HepG2 (cell line): ENCODE data around the gene CARMIL1. TPM values are rescaled to one million over a fixed set of nuclear protein-coding genes. Genes with fewer than 3 reads are reported as not detected.
A peak's percentile ranks its signal among the peaks of the same experiment; 100 is the strongest.

ENCODE experiments used
- ATM ChIP-seq: fragments of 450-650 bp; IDR thresholded peaks from 2 replicates; pipeline ENCODE4 v1.7.1; 2017; ENCODE audit warnings: mild to moderate bottlenecking, borderline replicate concordance
- CBX1 ChIP-seq: IDR thresholded peaks from one replicate; pipeline ENCODE4 v1.6.1; 2016; ENCODE audit warnings: antibody characterized with exemption, low read depth
- FOXA3 ChIP-seq: IDR thresholded peaks from 2 replicates; pipeline ENCODE4 v1.6.1; 2016; ENCODE audit warnings: missing genetic modification reagents, missing compliant biosample characterization
- FOXM1 ChIP-seq: sonication (generic); formaldehyde crosslinking; IDR thresholded peaks from 2 replicates; pipeline ENCODE4 v1.5.0; 2020; ENCODE audit warnings: missing genetic modification reagents
- GABPA ChIP-seq, 2 experiments: IDR thresholded peaks; 2 replicates each; pipeline ENCODE4 v1.6.1; 2011 to 2016; ENCODE audit warnings: low read depth in 2 of 2, low read length in 1 of 2, missing biosample characterization in 1 of 2, missing genetic modification characterization in 1 of 2
- GATA4 ChIP-seq: sonication (generic); IDR thresholded peaks from 2 replicates; pipeline ENCODE4 v1.6.1; 2016; ENCODE audit warnings: antibody characterized with exemption, low read depth, borderline replicate concordance
- GTF3A ChIP-seq: sonication (generic); formaldehyde crosslinking; conservative IDR thresholded peaks from 2 replicates; pipeline ENCODE4 v1.4.0; 2020; ENCODE audit warnings: mild to moderate bottlenecking, missing genetic modification reagents
- KMT2B ChIP-seq: IDR thresholded peaks from 2 replicates; pipeline ENCODE4 v1.6.1; 2016; ENCODE audit warnings: missing genetic modification reagents, missing compliant biosample characterization
- MYPOP ChIP-seq: sonication (generic); formaldehyde crosslinking; IDR thresholded peaks from 2 replicates; pipeline ENCODE4 v1.8.1; 2023; ENCODE audit warnings: mild to moderate bottlenecking, moderate library complexity, missing genetic modification reagents
- NFE2 ChIP-seq: sonication (generic); formaldehyde crosslinking; IDR thresholded peaks from 2 replicates; pipeline ENCODE4 v1.4.0; 2020; ENCODE audit warnings: missing genetic modification reagents
- NPAS2 ChIP-seq: sonication (generic); formaldehyde crosslinking; IDR thresholded peaks from 2 replicates; pipeline ENCODE4 v1.8.0; 2022; ENCODE audit warnings: mild to moderate bottlenecking, missing genetic modification reagents, borderline replicate concordance
- PHF8 ChIP-seq: sonication (generic); formaldehyde crosslinking; IDR thresholded peaks from 2 replicates; pipeline ENCODE4 v1.5.0; 2020; ENCODE audit warnings: missing genetic modification reagents
- RARG ChIP-seq: sonication (generic); formaldehyde crosslinking; IDR thresholded peaks from 2 replicates; pipeline ENCODE4 v1.4.0; 2020; ENCODE audit warnings: low read depth, mild to moderate bottlenecking, missing genetic modification reagents
- RFXANK ChIP-seq: IDR thresholded peaks from 2 replicates; pipeline ENCODE4 v1.6.1; 2016
- RFXAP ChIP-seq: sonication (generic); formaldehyde crosslinking; IDR thresholded peaks from 2 replicates; pipeline ENCODE4 v1.4.0; 2020; ENCODE audit warnings: missing genetic modification reagents, borderline replicate concordance
- SALL2 ChIP-seq: sonication (generic); formaldehyde crosslinking; IDR thresholded peaks from 2 replicates; pipeline ENCODE4 v1.8.1; 2023; ENCODE audit warnings: mild to moderate bottlenecking, missing genetic modification reagents, inconsistent platforms
- SOX6 ChIP-seq, 2 experiments: fragments of 450-650 bp in 1 of 2; sonication (generic) in 1 of 2; formaldehyde crosslinking in 1 of 2; IDR thresholded peaks; 2 replicates each; pipeline versions ENCODE4 v1.4.0 to v1.6.1; 2017 to 2020; ENCODE audit warnings: antibody characterized with exemption in 1 of 2, mild to moderate bottlenecking in 1 of 2, missing genetic modification reagents in 1 of 2
- SP2 ChIP-seq: sonication (generic); formaldehyde crosslinking; IDR thresholded peaks from 2 replicates; pipeline ENCODE4 v1.5.1; 2020; ENCODE audit warnings: mild to moderate bottlenecking, missing genetic modification reagents
- SP4 ChIP-seq: sonication (generic); formaldehyde crosslinking; IDR thresholded peaks from 2 replicates; pipeline ENCODE4 v1.8.1; 2023; ENCODE audit warnings: mild to moderate bottlenecking, missing genetic modification reagents
- TEAD2 ChIP-seq: sonication (generic); formaldehyde crosslinking; IDR thresholded peaks from 2 replicates; pipeline ENCODE4 v1.9.0; 2021; ENCODE audit warnings: missing genetic modification reagents
- ZBTB38 ChIP-seq: sonication (generic); formaldehyde crosslinking; IDR thresholded peaks from 2 replicates; pipeline ENCODE4 v1.5.1; 2020; ENCODE audit warnings: mild to moderate bottlenecking, missing genetic modification reagents
- ZMYM3 ChIP-seq: sonication (generic); formaldehyde crosslinking; IDR thresholded peaks from 2 replicates; pipeline ENCODE4 v1.5.1; 2020; ENCODE audit warnings: mild to moderate bottlenecking, missing genetic modification reagents
- ZNF10 ChIP-seq: sonication (generic); formaldehyde crosslinking; IDR thresholded peaks from 2 replicates; pipeline ENCODE4 v1.4.0; 2020; ENCODE audit warnings: mild to moderate bottlenecking, low read depth, missing genetic modification reagents, borderline replicate concordance
- ZNF101 ChIP-seq: sonication (generic); formaldehyde crosslinking; IDR thresholded peaks from 2 replicates; pipeline ENCODE4 v1.4.0; 2020; ENCODE audit warnings: mild to moderate bottlenecking, low read depth, missing genetic modification reagents, borderline replicate concordance
- ZNF274 ChIP-seq: sonication (generic); formaldehyde crosslinking; IDR thresholded peaks from 2 replicates; pipeline ENCODE4 v1.5.1; 2020; ENCODE audit warnings: mild to moderate bottlenecking, missing genetic modification reagents
- ZNF501 ChIP-seq: sonication (generic); formaldehyde crosslinking; IDR thresholded peaks from 2 replicates; pipeline ENCODE4 v1.5.1; 2020; ENCODE audit warnings: mild to moderate bottlenecking, moderate library complexity, missing genetic modification reagents
- ZNF605 ChIP-seq: sonication (generic); formaldehyde crosslinking; IDR thresholded peaks from 2 replicates; pipeline ENCODE4 v1.8.0; 2022; ENCODE audit warnings: mild to moderate bottlenecking, missing genetic modification reagents
- ZNF841 ChIP-seq: sonication (generic); formaldehyde crosslinking; IDR thresholded peaks from 2 replicates; pipeline ENCODE4 v1.8.1; 2023; ENCODE audit warnings: missing genetic modification reagents, borderline replicate concordance
- ZSCAN29 ChIP-seq: sonication (generic); formaldehyde crosslinking; conservative IDR thresholded peaks from 2 replicates; pipeline ENCODE4 v1.4.0; 2020; ENCODE audit warnings: mild to moderate bottlenecking, missing genetic modification reagents
- polyA plus RNA-seq, 8 experiments: library from polyadenylated mRNA; depleted of rRNA in 3 of 8; stranded (reverse) in 7 of 8; unstranded in 1 of 8; fragments of >200 nt; fragmentation: Illumina TruSeq in 4 of 8; extraction: Trizol in 4 of 8; gene quantifications; 2 replicates each; pipeline versions ENCODE4 v1.2.1 to v1.2.3, GENCODE V29; 2011 to 2016; ENCODE audit warnings: low read depth in 4 of 8, missing spikeins in 1 of 8, mixed read lengths in 1 of 8; ENCODE audit not compliant: insufficient read depth in 1 of 8
- total RNA-seq, 5 experiments: library from RNA; depleted of rRNA; stranded (reverse); fragments of >200 nt; fragmentation: Illumina TruSeq; extraction: Trizol; gene quantifications; 2 replicates each; pipeline ENCODE4 v1.2.3, GENCODE V29; 2016; ENCODE audit warnings: low read depth in 1 of 5
- TF ChIP-seq, protein P1 (sequence below): sonication (generic); formaldehyde crosslinking; IDR thresholded peaks from 2 replicates; pipeline ENCODE4 v1.4.0; 2020; ENCODE audit warnings: missing genetic modification reagents
- TF ChIP-seq, protein P2 (sequence below): sonication (generic); formaldehyde crosslinking; IDR thresholded peaks from 2 replicates; pipeline ENCODE4 v1.9.0; 2021; ENCODE audit warnings: missing genetic modification reagents, mild to moderate bottlenecking, borderline replicate concordance

The CARMIL1 gene
- total and polyA plus RNA-seq, 2 of the 13 experiments (the other 11 are each of a cell fraction or from before 2014, with no cell fraction given), result 1.8 to 2.6 TPM

DNA sequence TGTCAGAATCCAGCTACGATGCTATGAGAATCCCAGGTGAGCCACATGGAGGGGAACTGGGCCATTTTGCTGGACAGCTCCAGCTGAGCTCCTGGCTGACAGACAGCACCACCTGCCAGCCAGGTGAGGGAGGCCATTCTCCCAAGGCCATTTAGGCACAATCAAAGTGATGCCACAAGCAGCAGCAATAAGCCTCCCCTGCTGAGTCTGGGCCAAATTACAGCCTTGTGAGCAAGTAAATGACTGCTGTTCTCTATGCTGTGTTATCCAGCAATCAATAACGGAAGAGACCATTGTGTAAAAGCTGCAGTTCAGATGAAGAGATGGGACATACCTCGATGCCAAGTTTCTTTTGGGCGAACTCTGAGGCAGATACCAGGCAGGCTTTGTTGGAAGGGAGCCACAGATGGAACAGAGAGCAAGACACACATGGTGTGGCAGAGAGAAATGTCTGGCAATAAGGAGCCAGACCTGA, 358.8 kb downstream of the CARMIL1 start (continued):
- TF ChIP-seq, protein P1, sequence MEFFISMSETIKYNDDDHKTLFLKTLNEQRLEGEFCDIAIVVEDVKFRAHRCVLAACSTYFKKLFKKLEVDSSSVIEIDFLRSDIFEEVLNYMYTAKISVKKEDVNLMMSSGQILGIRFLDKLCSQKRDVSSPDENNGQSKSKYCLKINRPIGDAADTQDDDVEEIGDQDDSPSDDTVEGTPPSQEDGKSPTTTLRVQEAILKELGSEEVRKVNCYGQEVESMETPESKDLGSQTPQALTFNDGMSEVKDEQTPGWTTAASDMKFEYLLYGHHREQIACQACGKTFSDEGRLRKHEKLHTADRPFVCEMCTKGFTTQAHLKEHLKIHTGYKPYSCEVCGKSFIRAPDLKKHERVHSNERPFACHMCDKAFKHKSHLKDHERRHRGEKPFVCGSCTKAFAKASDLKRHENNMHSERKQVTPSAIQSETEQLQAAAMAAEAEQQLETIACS (CRISPR knock-in tag), result no peak
- TF ChIP-seq GTF3A (CRISPR knock-in tag), result no peak
- no peak for TF ChIP-seq ZMYM3
- TF ChIP-seq, protein P2, sequence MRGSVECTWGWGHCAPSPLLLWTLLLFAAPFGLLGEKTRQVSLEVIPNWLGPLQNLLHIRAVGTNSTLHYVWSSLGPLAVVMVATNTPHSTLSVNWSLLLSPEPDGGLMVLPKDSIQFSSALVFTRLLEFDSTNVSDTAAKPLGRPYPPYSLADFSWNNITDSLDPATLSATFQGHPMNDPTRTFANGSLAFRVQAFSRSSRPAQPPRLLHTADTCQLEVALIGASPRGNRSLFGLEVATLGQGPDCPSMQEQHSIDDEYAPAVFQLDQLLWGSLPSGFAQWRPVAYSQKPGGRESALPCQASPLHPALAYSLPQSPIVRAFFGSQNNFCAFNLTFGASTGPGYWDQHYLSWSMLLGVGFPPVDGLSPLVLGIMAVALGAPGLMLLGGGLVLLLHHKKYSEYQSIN (CRISPR knock-in tag), result no peak
- TF ChIP-seq NPAS2 (CRISPR knock-in tag), result no peak
- TF ChIP-seq GABPA (IDR thresholded peaks at IDR 0.05; ENCODE audit: low read depth, low read length), result no peak
- TF ChIP-seq GABPA (CRISPR knock-in tag; IDR thresholded peaks at IDR 0.05; ENCODE audit: low read depth), result no peak
- no peak for TF ChIP-seq CBX1
- no peak for TF ChIP-seq RFXAP (CRISPR knock-in tag)
- no peak for TF ChIP-seq ZNF10
- TF ChIP-seq ZNF841 (CRISPR knock-in tag), result no peak
- no peak for TF ChIP-seq SP2
- no peak for TF ChIP-seq RFXANK (CRISPR knock-in tag)
- TF ChIP-seq SOX6 (IDR thresholded peaks at IDR 0.05), result no peak
- TF ChIP-seq SOX6 (CRISPR knock-in tag; IDR thresholded peaks at IDR 0.05), result 0 out of 2 replicates have a peak, but pooled peaks have one; percentile 19
- peak; percentile 23; the same call in 1 of the 2 replicates for TF ChIP-seq PHF8 (CRISPR knock-in tag)
- peak; percentile 36 for TF ChIP-seq FOXA3 (CRISPR knock-in tag)
- no peak for TF ChIP-seq SALL2
- 0 out of 2 replicates have a peak, but pooled peaks have one; percentile 16 for TF ChIP-seq NFE2 (CRISPR knock-in tag)
- 0 out of 2 replicates have a peak, but pooled peaks have one; percentile 47 for TF ChIP-seq ZNF274 (CRISPR knock-in tag)
- TF ChIP-seq FOXM1, result no peak
- TF ChIP-seq ZNF501 (CRISPR knock-in tag), result no peak
- no peak for TF ChIP-seq ZBTB38 (CRISPR knock-in tag)
- TF ChIP-seq KMT2B (CRISPR knock-in tag), result no peak
- 0 out of 2 replicates have a peak, but pooled peaks have one; percentile 9 for TF ChIP-seq ZNF101
- TF ChIP-seq MYPOP, result no peak
- no peak for TF ChIP-seq RARG (CRISPR knock-in tag)
- no peak for TF ChIP-seq ATM
- peak; percentile 32; the same call in 1 of the 2 replicates for TF ChIP-seq SP4
- no peak for TF ChIP-seq ZNF605 (CRISPR knock-in tag)
- no peak for TF ChIP-seq GATA4
- TF ChIP-seq ZSCAN29 (CRISPR knock-in tag), result 0 out of 2 replicates have a peak, but pooled peaks have one; percentile 43
- TF ChIP-seq TEAD2 (CRISPR knock-in tag), result no peak
